Neural cell (in vitro differentiated cells): ENCODE data around the gene SNX30. TPM values are rescaled to one million over a fixed set of nuclear protein-coding genes. Genes with fewer than 3 reads are reported as not detected.
A peak's percentile ranks its signal among the peaks of the same experiment; 100 is the strongest.

Experiments used
- H2AFZ ChIP-seq: fragments of 200-600, 300-800 bp; sonication (generic), shearing (Covaris generic); 2 replicates; pipeline ENCODE4 v1.6.0; 2014; ENCODE audit warnings: low read depth, mild to moderate bottlenecking, antibody characterized with exemption, low read length, moderate library complexity
- H3F3A ChIP-seq: fragments of 200-600 bp; shearing (Covaris generic); 2 replicates; pipeline ENCODE4 v1.6.1; 2016; ENCODE audit warnings: mild to moderate bottlenecking, moderate library complexity, mixed read lengths, antibody characterized with exemption, low read length; ENCODE audit not compliant: insufficient read depth, poor library complexity, severe bottlenecking
- H3K27ac ChIP-seq: fragments of 200-600, 300-800 bp; sonication (generic), shearing (Covaris generic); 2 replicates; pipeline ENCODE4 v1.5.1; 2014; ENCODE audit warnings: mild to moderate bottlenecking, low read length, moderate library complexity
- H3K27me3 ChIP-seq: fragments of 300-800, 200-600 bp; sonication (generic), shearing (Covaris generic); 2 replicates; pipeline ENCODE4 v1.6.0; 2014; ENCODE audit warnings: mild to moderate bottlenecking, low read depth, low read length, moderate library complexity; ENCODE audit not compliant: insufficient read depth
- H3K36me3 ChIP-seq: fragments of 300-800, 200-600 bp; sonication (generic), shearing (Covaris generic); 2 replicates; pipeline ENCODE4 v1.5.1; 2014; ENCODE audit warnings: mild to moderate bottlenecking, antibody characterized with exemption, low read length, moderate library complexity; ENCODE audit not compliant: insufficient read depth
- H3K4me2 ChIP-seq: fragments of 300-800, 200-600 bp; sonication (generic), shearing (Covaris generic); 2 replicates; pipeline ENCODE4 v1.6.0; 2014; ENCODE audit warnings: mild to moderate bottlenecking, low read length
- H3K4me3 ChIP-seq: fragments of 300-800, 200-600 bp; sonication (generic), shearing (Covaris generic); 2 replicates; pipeline ENCODE4 v1.5.1; 2014; ENCODE audit warnings: mild to moderate bottlenecking, low read length, moderate library complexity
- H3K79me2 ChIP-seq: fragments of 200-600 bp; shearing (Covaris generic); replicated peaks from 2 replicates; pipeline ENCODE4 v1.6.0; 2014; ENCODE audit warnings: mild to moderate bottlenecking, low read length, moderate library complexity; ENCODE audit not compliant: insufficient read depth
- H3K9ac ChIP-seq: fragments of 300-800, 200-600 bp; sonication (generic), shearing (Covaris generic); 2 replicates; pipeline ENCODE4 v1.6.1; 2016; ENCODE audit warnings: mild to moderate bottlenecking, low read length, mixed read lengths
- H3K9me2 ChIP-seq: fragments of 200-600 bp; shearing (Covaris generic); 2 replicates; pipeline ENCODE4 v1.6.1; 2016; ENCODE audit warnings: mild to moderate bottlenecking, low read length, mixed read lengths; ENCODE audit not compliant: insufficient read depth
- H3K9me3 ChIP-seq: fragments of 200-600, 300-800 bp; sonication (generic), shearing (Covaris generic); 2 replicates; pipeline ENCODE4 v1.6.1; 2016; ENCODE audit warnings: mild to moderate bottlenecking, mixed run types, low read length, moderate library complexity, mixed read lengths
- H4K20me1 ChIP-seq: fragments of 200-600 bp; shearing (Covaris generic); 2 replicates; pipeline ENCODE4 v1.6.1; 2016; ENCODE audit warnings: mild to moderate bottlenecking, mixed run types; ENCODE audit not compliant: insufficient read depth
- CTCF ChIP-seq: fragments of 450-650 bp; IDR thresholded peaks from 2 replicates; pipeline ENCODE4 v1.5.1; 2014; ENCODE audit warnings: antibody characterized with exemption, mild to moderate bottlenecking, moderate library complexity; ENCODE audit not compliant: poor library complexity, severe bottlenecking
- EP300 ChIP-seq: fragments of 450-650 bp; conservative IDR thresholded peaks from 2 replicates; pipeline ENCODE4 v1.6.1; 2014; ENCODE audit warnings: antibody characterized with exemption, mild to moderate bottlenecking, moderate library complexity; ENCODE audit not compliant: poor library complexity, severe bottlenecking
- EZH2 ChIP-seq: fragments of 200-600, 300-800 bp; shearing (Covaris generic), sonication (generic); IDR thresholded peaks from 2 replicates; pipeline ENCODE4 v1.6.1; 2014; ENCODE audit warnings: antibody characterized with exemption, low read length, borderline replicate concordance, mild to moderate bottlenecking; ENCODE audit not compliant: insufficient read depth, poor library complexity, severe bottlenecking
- MXI1 ChIP-seq: fragments of 450-650 bp; conservative IDR thresholded peaks from 2 replicates; pipeline ENCODE4 v1.6.1; 2014; ENCODE audit warnings: antibody characterized with exemption, mild to moderate bottlenecking; ENCODE audit not compliant: poor library complexity, severe bottlenecking
- POLR2AphosphoS5 ChIP-seq: IDR thresholded peaks from 2 replicates; pipeline ENCODE4 v1.6.1; 2012
- RAD21 ChIP-seq: fragments of 450-650 bp; conservative IDR thresholded peaks from 2 replicates; pipeline ENCODE4 v1.6.1; 2014; ENCODE audit warnings: antibody characterized with exemption, mild to moderate bottlenecking, moderate library complexity
- REST ChIP-seq: IDR thresholded peaks from 2 replicates; pipeline ENCODE4 v1.6.1; 2012; ENCODE audit warnings: borderline replicate concordance
- SMC3 ChIP-seq: fragments of 450-650 bp; conservative IDR thresholded peaks from 2 replicates; pipeline ENCODE4 v1.6.1; 2014; ENCODE audit warnings: antibody characterized with exemption, mild to moderate bottlenecking, moderate library complexity; ENCODE audit not compliant: poor library complexity
- TAF1 ChIP-seq: IDR thresholded peaks from 2 replicates; pipeline ENCODE4 v1.6.1; 2012; ENCODE audit warnings: low read depth
- polyA plus RNA-seq: library from polyadenylated mRNA; depleted of rRNA; stranded (reverse); fragments of >200 nt; gene quantifications from 2 replicates; pipeline ENCODE4 v1.2.3, GENCODE V29; 2014

The SNX30 gene
- polyA plus RNA-seq, 1 donor from 2014 or later: 30.0 TPM

- peaks cover 35% of the 10 kb centered on the region for H3K79me2 ChIP-seq
- H2AFZ ChIP-seq: no peak overlapping the region
- TF ChIP-seq EZH2 (no peak), SMC3 (no peak), POLR2AphosphoS5 (no peak), RAD21 (no peak), EP300 (no peak)
Measured at GRCh38 chr9:112712678-112713077, 37.9 kb upstream of the SNX30 start.

GRCh38 chr9:112717661-112718331, 32.8 kb upstream of the SNX30 start, which contains the start of gene INIP:
INIP (minus strand) TSS chr9:112718117; CDS start chr9:112716485, 1,632 bp downstream.
- H3K27ac ChIP-seq: peak within 1 kb of the TSS; percentile 92
- peak within 1 kb of the TSS; percentile 93 for H2AFZ ChIP-seq
- H3K4me2 ChIP-seq: peak within 1 kb of the TSS; percentile 99
- no peaks in the 10 kb centered on the region for H3F3A ChIP-seq
- no peaks in the 10 kb centered on the region for H4K20me1 ChIP-seq
- H3K9me2 ChIP-seq: no peaks in the 10 kb centered on the region
- no peaks in the 10 kb centered on the region for H3K27me3 ChIP-seq
- H3K9ac ChIP-seq: peak within 1 kb of the TSS; percentile 89
- peaks cover 22% of the 10 kb centered on the region for H3K79me2 ChIP-seq
- H3K4me3 ChIP-seq: peak within 1 kb of the TSS; percentile 93
- peak; percentile 58 for TF ChIP-seq CTCF
- TF ChIP-seq SMC3: peak; percentile 59
- peak; percentile 97 for TF ChIP-seq POLR2AphosphoS5
- TF ChIP-seq MXI1: peak; percentile 88
- TF ChIP-seq EP300: peak; percentile 82
- TF ChIP-seq EZH2: no peak
- TF ChIP-seq REST: peak; percentile 79
- peak; percentile 61 for TF ChIP-seq RAD21
- TF ChIP-seq TAF1: peak; percentile 92
- no peaks in the 10 kb centered on the region for H3K36me3 ChIP-seq
- H3K9me3 ChIP-seq: no peaks in the 10 kb centered on the region

More at GRCh38 chr9:112712678-112713077, 37.9 kb upstream of the SNX30 start:
- no peak overlapping the region for H3K4me2 ChIP-seq
- no peaks in the 10 kb centered on the region for H3K36me3 ChIP-seq
- no peak overlapping the region for H3K27ac ChIP-seq
- no peaks in the 10 kb centered on the region for H3K9me2 ChIP-seq
- no peaks in the 10 kb centered on the region for H4K20me1 ChIP-seq
- H3K4me3 ChIP-seq: no peak overlapping the region
- H3K9me3 ChIP-seq: no peaks in the 10 kb centered on the region
- H3F3A ChIP-seq: no peaks in the 10 kb centered on the region
- no peaks in the 10 kb centered on the region for H3K27me3 ChIP-seq
- H3K9ac ChIP-seq: no peak overlapping the region
